ENCODE measurements around the gene SPTBN4.

GRCh38 chr19:40611096-40611495 lies 144.3 kb downstream of the SPTBN4 start:
- TF ChIP-seq, protein P1, sequence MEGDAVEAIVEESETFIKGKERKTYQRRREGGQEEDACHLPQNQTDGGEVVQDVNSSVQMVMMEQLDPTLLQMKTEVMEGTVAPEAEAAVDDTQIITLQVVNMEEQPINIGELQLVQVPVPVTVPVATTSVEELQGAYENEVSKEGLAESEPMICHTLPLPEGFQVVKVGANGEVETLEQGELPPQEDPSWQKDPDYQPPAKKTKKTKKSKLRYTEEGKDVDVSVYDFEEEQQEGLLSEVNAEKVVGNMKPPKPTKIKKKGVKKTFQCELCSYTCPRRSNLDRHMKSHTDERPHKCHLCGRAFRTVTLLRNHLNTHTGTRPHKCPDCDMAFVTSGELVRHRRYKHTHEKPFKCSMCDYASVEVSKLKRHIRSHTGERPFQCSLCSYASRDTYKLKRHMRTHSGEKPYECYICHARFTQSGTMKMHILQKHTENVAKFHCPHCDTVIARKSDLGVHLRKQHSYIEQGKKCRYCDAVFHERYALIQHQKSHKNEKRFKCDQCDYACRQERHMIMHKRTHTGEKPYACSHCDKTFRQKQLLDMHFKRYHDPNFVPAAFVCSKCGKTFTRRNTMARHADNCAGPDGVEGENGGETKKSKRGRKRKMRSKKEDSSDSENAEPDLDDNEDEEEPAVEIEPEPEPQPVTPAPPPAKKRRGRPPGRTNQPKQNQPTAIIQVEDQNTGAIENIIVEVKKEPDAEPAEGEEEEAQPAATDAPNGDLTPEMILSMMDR (IDR thresholded peaks at IDR 0.05) = no peak
- TF ChIP-seq POLR2A (IDR thresholded peaks at IDR 0.05) = no peak
